WTC11 (cell line): ENCODE measurements around the gene ERC2. TPM values are rescaled to one million over a fixed set of nuclear protein-coding genes. Genes with fewer than 3 reads are reported as not detected.

Experiments used
- ATAC-seq: fragments of 200-7000 bp; cut with Tn5 transposase; 2 replicates; pipeline ENCODE4 v1.10.0; 2021; ENCODE audit warnings: mild to moderate bottlenecking, moderate library complexity
- CTCF ChIA-PET: fragments of 300-600 bp; sonication (Branson Sonifier 250); formaldehyde crosslinking; loops from one replicate; lab custom pipeline; 2021; ENCODE audit warnings: antibody characterized with exemption; lab: Charles Lee
- POLR2A ChIA-PET: fragments of 350-600 bp; sonication (Branson Sonifier 250); formaldehyde crosslinking; loops from one replicate; lab custom pipeline; 2021; ENCODE audit warnings: antibody characterized with exemption; lab: Charles Lee
- DNase-seq: peaks from one replicate; pipeline ENCODE4 v3.0.0; 2021; ENCODE audit warnings: low spot score
- H3K27ac Mint-ChIP-seq: 2 replicates; pipeline ENCODE4 v1.8.0; 2021; ENCODE audit warnings: mixed read lengths
- H3K27me3 Mint-ChIP-seq: 2 replicates; pipeline ENCODE4 v1.8.0; 2021; ENCODE audit warnings: low read depth, mild to moderate bottlenecking, moderate library complexity, mixed read lengths
- H3K36me3 Mint-ChIP-seq: 2 replicates; pipeline ENCODE4 v1.8.0; 2021; ENCODE audit warnings: mixed read lengths
- H3K4me1 Mint-ChIP-seq: 2 replicates; pipeline ENCODE4 v1.8.0; 2022; ENCODE audit warnings: mixed read lengths
- H3K4me3 Mint-ChIP-seq: 2 replicates; pipeline ENCODE4 v1.8.0; 2021; ENCODE audit warnings: mild to moderate bottlenecking, moderate library complexity, mixed read lengths
- H3K9me3 Mint-ChIP-seq: 2 replicates; pipeline ENCODE4 v1.8.0; 2021; ENCODE audit warnings: mixed read lengths
- FOXP1 ChIP-seq: sonication (generic); formaldehyde crosslinking; IDR thresholded peaks from 2 replicates; pipeline ENCODE4 v1.8.0; 2022; ENCODE audit warnings: missing genetic modification reagents, mild to moderate bottlenecking, moderate library complexity, borderline replicate concordance
- HMGXB4 ChIP-seq: sonication (generic); formaldehyde crosslinking; IDR thresholded peaks from 2 replicates; pipeline ENCODE4 v1.8.1; 2023; ENCODE audit warnings: mild to moderate bottlenecking, moderate library complexity, missing genetic modification reagents
- MLX ChIP-seq: sonication (generic); formaldehyde crosslinking; IDR thresholded peaks from 2 replicates; pipeline ENCODE4 v1.8.1; 2023; ENCODE audit warnings: mild to moderate bottlenecking, missing genetic modification reagents, moderate library complexity
- NFE2L1 ChIP-seq: sonication (generic); formaldehyde crosslinking; IDR thresholded peaks from 2 replicates; pipeline ENCODE4 v1.8.1; 2023; ENCODE audit warnings: missing genetic modification reagents
- NR2C2 ChIP-seq: sonication (generic); formaldehyde crosslinking; IDR thresholded peaks from 2 replicates; pipeline ENCODE4 v1.8.0; 2022; ENCODE audit warnings: mild to moderate bottlenecking, missing genetic modification reagents
- TEAD4 ChIP-seq: sonication (generic); formaldehyde crosslinking; IDR thresholded peaks from 2 replicates; pipeline ENCODE4 v1.8.0; 2022; ENCODE audit warnings: mild to moderate bottlenecking, missing genetic modification reagents
- TP53 ChIP-seq: sonication (generic); formaldehyde crosslinking; IDR thresholded peaks from 2 replicates; pipeline ENCODE4 v1.8.1; 2023; ENCODE audit warnings: mild to moderate bottlenecking, missing genetic modification reagents
- ZBTB21 ChIP-seq: sonication (generic); formaldehyde crosslinking; IDR thresholded peaks from 2 replicates; pipeline ENCODE4 v1.8.1; 2023; ENCODE audit warnings: mild to moderate bottlenecking, missing genetic modification reagents, borderline replicate concordance
- ZNF121 ChIP-seq: sonication (generic); formaldehyde crosslinking; IDR thresholded peaks from 2 replicates; pipeline ENCODE4 v1.8.0; 2023; ENCODE audit warnings: missing genetic modification reagents
- ZNF512 ChIP-seq: sonication (generic); formaldehyde crosslinking; IDR thresholded peaks from 2 replicates; pipeline ENCODE4 v1.8.1; 2022; ENCODE audit warnings: missing genetic modification reagents, borderline replicate concordance
- ZNF671 ChIP-seq: fragments of 250-450 bp; sonication (Bioruptor Pico); IDR thresholded peaks from 2 replicates; pipeline ENCODE4 v1.8.0; 2021; ENCODE audit warnings: mild to moderate bottlenecking
- ZSCAN18 ChIP-seq: fragments of 250-450 bp; sonication (Bioruptor Pico); IDR thresholded peaks from 2 replicates; pipeline ENCODE4 v2.1.2; 2022; ENCODE audit warnings: mild to moderate bottlenecking, moderate library complexity
- total RNA-seq: library from RNA; stranded (reverse); gene quantifications from 3 replicates; pipeline ENCODE4 v1.2.3, GENCODE V29; 2021

The ERC2 gene
- total RNA-seq, 1 experiment from 2014 or later = 23.5 TPM

GRCh38 chr3:55630280-55630920, 837.9 kb downstream of the ERC2 start (continued):
- no peak for TF ChIP-seq ZSCAN18

GRCh38 chr3:55629432-55629831, 838.8 kb downstream of the ERC2 start:
- Mint-ChIP-seq H3K4me3 (no peak overlapping the region), H3K9me3 (no peaks in the 10 kb centered on the region), H3K27ac (no peak overlapping the region), H3K36me3 (no peaks in the 10 kb centered on the region), H3K27me3 (no peaks in the 10 kb centered on the region), H3K4me1 (peaks cover 13% of the 10 kb centered on the region)
- POLR2A ChIA-PET = no interaction called here
- no peak for TF ChIP-seq NFE2L1
- ATAC-seq = no peak
- DNase-seq = no peak
- CTCF ChIA-PET = interaction anchor here (1.1 kb wide), 1 partner anchor 92 kb away, joined by 3 read pairs; no protein-coding TSS in a partner anchor

GRCh38 chr3:55626279-55626665, 842.0 kb downstream of the ERC2 start:
- POLR2A ChIA-PET = no interaction called here
- Mint-ChIP-seq H3K4me3 (no peak overlapping the region), H3K27ac (no peak overlapping the region)

GRCh38 chr3:55624238-55624637, 844.0 kb downstream of the ERC2 start:
- Mint-ChIP-seq H3K9me3 (0 out of 2 replicates have a peak, but pooled peaks cover 6% of the 10 kb centered on the region), H3K4me1 (peaks cover 32% of the 10 kb centered on the region), H3K36me3 (no peaks in the 10 kb centered on the region), H3K27ac (no peak overlapping the region)
- no peak for DNase-seq
- no peak for TF ChIP-seq ZNF121 (CRISPR knock-in tag)
- no peak for TF ChIP-seq ZSCAN18
- TF ChIP-seq FOXP1 (CRISPR knock-in tag) = no peak
- TF ChIP-seq TP53 (CRISPR knock-in tag) = no peak
- no peak for TF ChIP-seq ZBTB21
- TF ChIP-seq ZNF671 = no peak
- TF ChIP-seq, all 79 proteins: peak for 0
- Mint-ChIP-seq H3K27me3 (no peaks in the 10 kb centered on the region), H3K4me3 (no peak overlapping the region)
- ChIA-PET POLR2A (no interaction called here), CTCF (no interaction called here)
- no peak for ATAC-seq

More at GRCh38 chr3:55626279-55626665, 842.0 kb downstream of the ERC2 start:
- H3K4me1 Mint-ChIP-seq = peaks cover 21% of the 10 kb centered on the region
- CTCF ChIA-PET = no interaction called here
- H3K36me3 Mint-ChIP-seq = no peaks in the 10 kb centered on the region
- DNase-seq = no peak
- TF ChIP-seq HMGXB4 (CRISPR knock-in tag) = no peak
- no peak for TF ChIP-seq MLX (CRISPR knock-in tag)
- no peak for TF ChIP-seq NR2C2
- TF ChIP-seq TEAD4 (CRISPR knock-in tag) = no peak
- no peak for TF ChIP-seq ZNF512
- TF ChIP-seq, all 79 proteins: peak for 0
- Mint-ChIP-seq H3K27me3 (no peaks in the 10 kb centered on the region), H3K9me3 (0 out of 2 replicates have a peak, but pooled peaks cover 6% of the 10 kb centered on the region)
- ATAC-seq = no peak
